ENCODE results near the gene GPR4. TPM values are rescaled to one million over a fixed set of nuclear protein-coding genes. Genes with fewer than 3 reads are reported as not detected.
"Not testable (repeated sequence)": the region's sequence is repeated elsewhere in the genome, so short reads cannot be mapped to it uniquely, and the experiment has no call there.

Gene GPR4
- total RNA-seq, 1 experiment from 2014 or later, result 0.10 TPM

DNA sequence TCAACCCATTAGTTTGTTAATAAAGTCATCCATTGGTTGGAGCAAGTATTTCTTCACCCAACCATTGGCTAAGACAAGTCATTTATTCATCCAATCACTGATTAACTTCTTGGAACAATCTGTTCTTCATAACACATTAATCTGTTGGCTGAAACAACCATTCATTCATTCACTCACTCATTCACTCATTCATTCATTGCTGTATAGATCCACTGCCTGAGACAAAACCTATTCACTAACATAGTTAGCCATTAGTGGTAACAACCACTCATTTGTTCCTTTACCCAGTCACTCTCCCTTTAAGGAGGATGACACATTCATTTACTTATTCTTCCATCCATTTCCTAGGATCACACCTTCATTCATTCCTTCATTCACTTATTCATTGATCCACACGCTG lies 22.0 kb upstream of the GPR4 start:
- DNase-seq (ENCODE audit: low read depth), result no peak

DNA sequence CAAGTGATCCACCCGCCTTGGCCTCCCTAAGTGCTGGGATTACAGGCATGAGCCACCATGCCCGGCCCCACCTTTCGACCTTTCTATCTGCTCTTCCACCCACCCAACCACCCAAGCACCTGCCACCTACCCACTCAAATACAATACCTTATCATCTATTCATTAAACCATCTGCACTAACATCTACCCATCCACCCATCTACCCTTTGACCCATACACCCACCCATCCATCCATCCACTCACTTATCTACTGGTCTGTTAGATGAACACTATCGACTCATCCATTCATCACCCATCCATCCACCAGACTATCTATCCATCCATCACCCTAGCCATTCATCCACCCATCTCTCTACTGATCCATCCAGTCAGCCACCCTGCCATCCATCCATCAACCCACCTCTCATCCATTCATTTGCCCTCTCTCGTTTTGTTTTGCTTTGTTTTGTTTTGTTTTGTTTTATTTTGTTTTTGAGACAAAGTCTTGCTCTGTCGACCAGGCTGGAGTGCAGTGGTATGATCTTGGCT lies 20.0 kb upstream of the GPR4 start:
- DNase-seq (ENCODE audit: low read depth), result no peak

DNA sequence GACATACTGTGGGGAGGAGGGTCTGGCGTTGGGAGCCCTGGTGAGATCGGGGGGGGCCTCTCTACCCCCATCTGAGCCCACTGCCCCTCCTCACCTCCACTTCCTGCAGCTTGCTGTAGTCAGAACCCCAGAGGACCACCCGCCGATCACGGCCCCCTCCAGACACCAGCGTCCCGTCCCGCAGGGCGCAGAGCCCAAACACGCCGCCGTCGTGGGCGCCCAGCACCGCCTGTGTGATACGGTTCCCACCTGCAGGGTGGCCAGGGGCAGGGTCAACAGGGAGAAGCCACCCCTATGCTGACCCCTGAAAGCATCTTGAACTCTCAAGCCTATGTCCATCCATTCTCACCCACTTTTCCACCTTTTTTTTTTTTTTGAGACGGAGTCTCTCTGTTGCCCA lies 19.4 kb upstream of the GPR4 start:
- no peak for DNase-seq (ENCODE audit: low read depth)

DNA sequence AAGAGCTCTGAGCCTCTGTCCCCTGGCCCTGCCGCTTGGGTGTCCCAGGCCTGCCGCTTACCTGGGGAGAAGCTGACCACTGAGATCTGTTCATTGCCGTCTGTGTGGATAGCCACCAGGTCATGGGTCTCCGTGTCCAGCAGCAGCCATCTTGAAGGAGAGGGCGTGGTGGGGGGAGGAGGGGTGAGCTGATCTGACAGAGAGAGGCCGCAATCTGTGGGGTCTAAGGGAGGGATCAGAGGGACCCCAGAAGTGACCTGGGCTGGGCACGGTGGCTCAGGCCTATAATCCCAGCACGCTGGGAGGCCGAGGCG lies 14.6 kb upstream of the GPR4 start:
- no peak for DNase-seq (ENCODE audit: low read depth)

DNA sequence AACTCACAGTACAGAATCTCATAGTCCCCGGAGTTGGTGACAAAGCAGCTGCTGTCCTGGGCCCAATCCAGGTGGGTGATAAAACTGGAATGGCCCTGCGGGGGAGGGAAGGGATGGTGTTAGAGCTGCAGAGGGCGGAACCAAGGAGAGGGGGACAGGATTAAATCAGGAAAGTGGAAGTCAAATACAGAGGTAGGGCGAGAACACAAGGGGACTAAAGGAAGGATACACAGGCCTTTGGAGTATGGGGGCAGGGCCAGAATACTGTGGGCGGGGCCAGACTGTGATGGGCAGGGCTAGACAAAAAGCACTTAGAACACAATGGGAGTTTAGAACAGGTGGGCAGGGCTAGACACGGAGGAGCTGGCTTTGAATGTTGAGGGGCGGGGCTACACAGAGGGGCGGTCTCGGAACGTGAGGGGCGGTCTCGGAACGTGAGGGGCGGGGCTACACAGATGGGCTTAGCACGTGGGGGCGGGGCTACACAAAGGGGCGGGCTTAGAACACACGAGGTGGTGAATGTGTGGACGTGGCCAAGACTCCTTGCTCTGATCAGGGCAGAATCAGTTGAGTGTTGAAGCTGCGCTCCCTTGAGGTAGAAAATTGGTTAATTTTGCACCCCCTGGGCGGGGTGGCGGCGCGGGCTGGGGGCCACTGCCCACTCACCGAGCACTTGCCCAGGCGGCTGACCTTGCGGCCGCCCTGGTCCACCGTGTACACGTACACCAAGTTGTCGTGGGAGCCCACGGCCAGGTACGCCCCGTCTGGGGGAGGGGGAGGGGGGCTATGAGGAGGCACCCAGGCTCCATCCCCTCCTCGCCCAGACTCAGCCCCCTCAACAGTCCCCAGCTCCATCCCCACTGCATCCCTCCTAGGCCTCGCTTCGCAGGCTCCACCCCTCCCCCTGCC lies 14.0 kb upstream of the GPR4 start:
- peak; percentile 78 for DNase-seq (ENCODE audit: low read depth)

DNA sequence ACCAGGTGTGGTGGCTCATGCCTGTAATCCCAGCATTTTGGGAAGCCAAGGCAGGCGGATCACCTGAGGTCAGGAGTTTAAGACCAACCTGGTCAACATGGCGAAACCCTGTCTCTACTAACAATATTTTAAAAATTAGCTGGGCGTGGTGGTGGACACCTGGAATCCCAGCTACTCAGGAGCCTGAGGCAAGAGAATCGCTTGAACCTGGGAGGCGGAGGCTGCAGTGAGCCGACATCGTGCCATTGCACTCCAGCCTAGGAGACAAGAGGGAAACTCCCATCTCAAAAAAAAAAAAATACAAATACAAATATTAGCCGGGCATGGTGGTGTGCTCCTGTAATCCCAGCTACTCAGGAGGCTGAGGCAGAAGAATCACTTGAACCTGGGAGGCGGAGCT lies 13.0 kb upstream of the GPR4 start:
- not testable (repeated sequence) for DNase-seq (ENCODE audit: low read depth)

DNA sequence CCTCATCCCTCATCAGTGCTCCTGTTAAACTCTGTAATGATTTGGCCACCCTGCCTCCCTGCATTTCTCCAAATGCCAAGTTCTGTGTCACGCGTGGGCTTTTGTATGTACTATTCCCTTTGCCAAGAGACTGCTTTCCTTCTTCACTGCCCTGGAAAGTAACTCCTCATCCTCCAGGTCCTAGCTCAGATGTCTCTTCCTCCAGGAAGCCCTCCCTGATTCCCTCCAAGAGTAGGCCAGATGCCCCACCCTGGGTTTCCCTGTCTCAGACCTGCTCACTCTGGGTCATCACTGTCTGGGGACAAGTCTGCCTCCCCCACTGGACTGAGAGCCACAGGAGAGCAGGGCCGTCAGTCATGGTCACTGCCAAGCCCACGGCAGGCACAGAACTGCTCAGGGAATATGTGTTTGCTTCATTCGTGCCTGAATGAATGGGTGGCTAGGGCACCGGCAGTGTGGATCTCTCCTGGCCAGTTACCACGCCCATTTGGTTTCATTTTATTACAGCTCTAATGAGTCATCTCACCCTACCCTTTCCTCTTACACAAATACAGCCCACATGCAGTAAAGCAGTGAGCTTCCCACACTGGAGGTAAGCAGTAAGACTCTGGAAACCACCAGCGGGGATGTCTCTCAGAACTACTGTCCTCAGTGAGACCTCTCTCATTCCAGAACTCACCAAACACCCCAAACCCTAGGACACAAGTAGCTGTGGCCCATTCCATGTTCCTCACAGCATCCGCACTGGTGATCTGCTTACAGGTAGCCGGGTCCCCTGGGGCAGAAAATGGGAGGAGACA lies 12.1 kb upstream of the GPR4 start:
- peak; percentile 98 for DNase-seq (ENCODE audit: low read depth)

DNA sequence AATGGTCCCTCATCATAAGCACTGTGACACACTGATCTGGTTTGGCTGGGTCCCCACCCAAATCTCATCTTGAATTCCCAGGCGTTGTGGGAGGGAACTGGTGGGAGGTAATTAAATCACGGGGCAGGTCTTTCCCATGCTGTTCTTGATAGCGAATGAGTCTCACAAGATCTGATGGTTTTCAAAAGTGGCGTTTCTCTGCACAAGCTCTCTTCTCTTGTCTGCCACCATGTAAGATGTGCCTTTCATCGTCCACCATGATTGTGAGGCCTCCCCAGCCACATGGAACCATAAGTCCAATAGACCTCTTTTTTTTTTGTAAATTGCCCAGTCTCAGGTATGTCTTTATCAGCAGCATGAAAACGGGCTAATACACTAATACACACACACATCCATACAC lies 6.9 kb upstream of the GPR4 start:
- no peak for DNase-seq (ENCODE audit: low read depth)

DNA sequence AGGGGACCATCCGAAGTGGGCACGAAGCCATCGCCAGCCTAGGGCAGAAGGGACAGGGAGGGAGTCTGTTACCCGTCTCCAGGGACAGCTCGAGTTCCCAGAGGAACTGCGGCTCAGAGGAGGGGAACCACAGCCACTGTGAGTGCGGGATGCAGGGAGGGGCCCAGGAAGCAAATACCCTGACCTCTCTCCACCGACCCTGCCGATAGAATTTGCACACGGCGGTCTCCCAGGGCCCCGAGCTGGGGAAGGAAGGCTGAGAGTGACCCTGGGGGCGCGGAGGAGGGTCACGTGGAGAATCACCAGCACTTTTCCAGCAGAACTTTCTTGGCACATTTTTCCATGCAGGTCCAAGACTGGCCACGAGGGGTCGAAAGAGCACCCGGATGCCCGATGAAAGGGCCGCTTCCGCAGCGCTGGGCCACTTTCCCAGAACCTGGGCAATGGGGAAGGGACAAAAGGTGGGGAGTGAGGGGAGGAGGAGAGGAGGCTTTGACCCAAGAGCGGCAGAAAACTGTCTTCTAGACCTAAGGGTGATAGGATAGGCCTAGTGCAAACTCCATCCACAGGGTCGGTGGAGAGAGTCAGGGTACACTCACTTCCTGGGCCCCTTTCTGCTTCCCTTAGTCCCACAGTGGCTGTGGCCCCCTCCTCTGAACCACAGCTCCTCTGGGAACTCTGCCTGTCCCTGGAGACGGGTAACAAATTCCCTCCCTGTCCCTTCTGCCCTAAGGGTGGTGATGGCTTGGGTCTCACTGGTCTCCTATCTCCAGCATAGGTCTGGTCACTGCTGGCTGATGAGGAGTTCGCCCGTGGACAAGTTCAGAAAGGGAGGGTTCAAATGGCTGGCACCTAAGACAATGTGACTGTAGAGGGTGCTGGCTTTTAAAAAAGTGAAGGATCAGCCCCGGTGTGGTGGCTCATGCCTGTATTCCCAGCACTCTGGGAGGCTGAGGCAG lies 5.3 kb upstream of the GPR4 start:
- DNase-seq (ENCODE audit: low read depth), result peak; percentile 74

DNA sequence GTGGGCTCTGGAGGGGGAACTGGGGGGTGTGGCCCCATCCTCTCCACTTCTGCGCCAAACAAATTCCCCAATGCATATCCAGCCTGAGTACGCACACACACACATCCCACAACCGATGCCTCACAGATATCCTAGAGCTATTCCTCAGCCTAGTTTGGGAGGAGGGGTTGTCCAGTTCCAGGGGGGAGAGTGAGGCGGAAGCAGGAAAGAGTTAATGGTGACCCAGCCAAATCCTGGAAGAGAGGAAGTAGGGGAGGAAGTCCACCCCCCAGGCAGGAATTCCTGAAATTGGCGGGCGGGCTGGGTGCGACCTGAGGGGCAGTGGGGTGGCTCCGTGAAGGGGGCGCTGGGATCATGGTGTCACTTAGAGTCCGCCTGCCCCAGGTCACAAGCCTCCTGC lies 897 bp downstream of the GPR4 start:
- no peak for DNase-seq (ENCODE audit: low read depth)

DNA sequence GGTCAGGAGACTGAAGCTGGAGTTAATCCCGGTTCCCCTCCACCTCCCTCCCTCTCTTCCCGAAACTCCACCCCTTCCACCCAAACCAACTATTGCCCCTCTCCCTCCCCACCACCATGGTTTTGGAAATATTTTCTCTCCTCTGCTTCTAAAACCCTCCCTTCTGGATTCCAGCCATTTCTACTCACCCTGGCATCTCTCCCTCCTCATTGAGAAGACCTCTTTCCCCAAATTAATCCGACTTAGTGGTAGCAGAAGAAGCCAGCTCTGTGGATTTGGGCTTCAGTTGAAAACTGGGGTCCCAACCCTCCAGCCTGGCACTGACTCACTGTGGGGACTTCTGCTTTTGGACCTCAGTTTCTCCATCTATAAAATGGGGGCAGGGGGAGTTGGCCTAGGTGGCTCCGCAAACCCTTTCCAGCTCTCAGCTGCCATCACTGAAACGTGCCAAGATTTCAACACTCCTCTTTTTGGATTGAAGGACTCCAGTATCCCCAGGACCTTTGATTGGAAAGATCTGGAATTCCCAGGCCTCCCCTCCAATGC lies 1.6 kb downstream of the GPR4 start:
- DNase-seq (ENCODE audit: low read depth), result no peak

DNA sequence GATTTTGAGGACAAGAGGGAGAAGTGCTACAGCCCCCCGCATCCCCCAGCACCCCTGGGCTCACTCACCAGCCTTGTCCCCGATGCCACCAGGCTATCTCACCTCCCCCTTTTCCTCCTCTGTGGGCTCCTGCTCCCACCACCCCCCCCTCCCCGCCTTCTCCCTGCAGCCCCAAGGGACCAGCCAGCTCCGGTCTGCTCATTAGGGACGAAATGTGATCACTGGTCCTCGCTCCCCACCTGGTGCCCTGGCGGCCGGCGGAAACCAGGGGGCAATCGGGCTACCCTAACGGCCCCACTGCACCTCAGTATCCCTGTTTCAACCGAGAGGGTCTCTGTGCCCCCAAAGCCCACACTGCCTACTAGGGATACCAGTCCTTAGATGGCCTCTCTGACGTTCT lies 2.7 kb downstream of the GPR4 start:
- DNase-seq (ENCODE audit: low read depth), result no peak

DNA sequence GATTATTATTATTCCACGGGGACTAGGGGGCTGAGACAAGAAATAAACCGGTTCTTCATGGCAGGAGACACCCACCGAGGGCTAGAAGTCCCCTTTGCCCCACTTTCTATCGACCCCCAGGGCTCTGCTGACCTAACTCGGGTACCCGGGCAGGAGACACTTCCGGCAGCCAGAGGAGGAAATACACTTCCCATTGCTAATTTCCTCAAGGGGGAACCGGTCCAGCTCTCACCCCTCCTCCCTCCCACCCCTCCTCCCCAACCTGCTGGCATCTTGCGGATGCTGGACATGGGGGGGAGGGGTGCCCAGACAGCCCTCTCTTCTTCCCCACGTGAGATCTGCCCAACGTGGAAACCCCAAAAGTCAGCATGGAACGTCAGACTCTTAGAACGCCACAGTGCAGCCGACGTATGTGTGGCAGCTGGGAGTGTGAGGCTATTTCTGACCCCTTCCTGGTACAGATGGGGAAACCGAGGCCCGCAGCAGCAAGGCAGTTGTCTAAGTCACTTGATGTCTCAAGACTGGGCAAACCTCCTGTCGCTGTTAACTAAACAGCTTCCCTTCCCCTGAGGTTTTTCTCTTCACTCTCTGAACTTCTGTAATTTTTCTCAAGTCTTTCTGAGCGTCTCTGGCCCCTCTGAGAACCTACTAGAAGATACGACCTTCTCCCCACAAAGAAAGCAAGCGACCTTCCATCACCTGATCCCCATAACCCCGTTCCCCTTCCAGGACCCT lies 3.6 kb downstream of the GPR4 start:
- no peak for DNase-seq (ENCODE audit: low read depth)

DNA sequence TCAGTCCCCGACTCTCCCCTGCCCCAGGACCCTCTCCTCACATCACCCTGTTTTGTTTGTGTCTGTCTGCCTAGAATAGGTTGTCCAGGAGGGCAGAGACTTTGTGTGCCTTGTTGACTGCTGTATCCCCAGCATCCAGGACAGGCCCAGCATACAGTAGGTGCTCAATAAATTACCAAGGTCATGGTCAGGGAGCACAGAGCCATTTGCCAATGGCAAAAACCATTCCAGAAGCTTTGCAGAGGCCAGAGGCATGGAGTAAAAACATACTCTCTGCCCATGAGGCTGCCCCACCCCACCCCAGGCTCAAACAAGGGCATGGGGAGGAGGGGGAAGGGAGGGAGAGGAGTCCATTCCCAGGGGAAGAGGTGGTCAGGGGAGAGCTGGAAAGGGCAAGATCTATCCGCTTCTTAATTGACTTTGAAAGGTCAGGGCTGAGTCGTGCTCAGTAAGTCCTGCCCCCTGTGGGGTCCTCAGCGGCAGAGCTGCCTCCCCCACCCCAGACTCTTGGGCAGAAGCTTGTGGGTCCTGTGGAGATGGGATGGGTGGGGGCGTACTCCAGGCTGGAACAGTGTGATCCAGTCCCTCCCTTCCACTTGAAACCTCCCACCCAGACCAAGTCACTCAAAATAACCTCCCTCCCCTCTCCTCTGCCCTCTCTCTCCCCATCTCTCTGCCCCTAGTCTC lies 4.4 kb downstream of the GPR4 start:
- no peak for DNase-seq (ENCODE audit: low read depth)

DNA sequence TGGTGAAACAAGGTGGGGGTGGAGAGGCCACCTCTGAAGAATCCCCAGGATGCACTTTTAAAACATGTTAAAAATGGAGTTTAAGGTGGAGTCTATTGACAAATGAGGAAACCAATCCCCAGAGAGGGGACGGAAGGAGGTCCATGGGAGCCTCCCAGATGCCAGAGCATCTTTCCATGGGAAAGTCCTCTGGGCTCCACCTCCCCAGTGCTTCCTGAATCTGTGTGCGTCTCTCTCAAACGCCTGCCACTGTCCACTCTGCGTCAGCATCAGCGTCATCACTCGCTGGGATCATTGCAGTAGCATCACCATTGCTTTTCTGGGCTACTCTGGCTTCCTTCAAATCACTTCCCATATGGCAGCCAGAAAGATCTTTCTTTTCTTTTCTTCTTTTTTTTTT lies 6.2 kb downstream of the GPR4 start:
- DNase-seq (ENCODE audit: low read depth), result no peak

DNA sequence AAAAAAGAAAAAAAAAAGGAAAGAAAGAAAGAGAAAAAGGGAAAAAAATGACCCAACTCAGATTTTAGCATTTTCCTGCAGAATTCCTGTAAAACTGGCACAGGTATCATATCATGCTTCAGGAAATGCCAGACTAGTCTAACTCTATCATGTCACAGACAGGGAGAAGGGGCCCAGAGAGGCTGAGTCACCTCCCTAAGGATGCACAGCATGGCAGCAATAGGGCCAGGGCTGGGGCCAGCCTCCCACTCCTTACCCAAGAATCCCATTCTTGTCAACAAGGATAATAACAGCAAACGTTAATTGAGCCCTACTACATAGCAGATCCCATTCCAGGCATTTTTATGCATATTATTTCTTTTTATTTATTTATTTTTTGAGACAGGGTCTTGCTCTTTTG lies 8.5 kb downstream of the GPR4 start:
- no peak for DNase-seq (ENCODE audit: low read depth)

DNA sequence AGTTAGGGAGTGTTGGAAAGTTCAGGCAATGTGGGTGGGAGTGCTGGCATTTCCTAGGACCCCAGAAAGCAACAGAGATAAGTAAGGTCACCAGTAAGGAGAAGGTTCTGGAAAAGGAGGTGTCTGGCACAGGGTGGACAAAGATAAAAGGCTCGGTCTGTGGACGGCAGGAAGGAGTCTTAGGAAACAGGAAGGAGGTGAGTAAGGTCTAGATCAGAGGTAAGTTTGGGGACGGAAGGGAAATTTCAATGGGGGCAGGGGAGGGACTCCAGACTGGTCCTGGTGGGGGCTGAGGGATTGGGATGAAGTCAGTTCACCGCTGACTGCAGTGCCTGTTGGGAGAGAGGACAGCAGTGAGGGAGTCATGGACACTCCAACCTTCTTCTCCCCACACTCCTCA lies 9.6 kb downstream of the GPR4 start:
- peak; percentile 73 for DNase-seq (ENCODE audit: low read depth)

DNA sequence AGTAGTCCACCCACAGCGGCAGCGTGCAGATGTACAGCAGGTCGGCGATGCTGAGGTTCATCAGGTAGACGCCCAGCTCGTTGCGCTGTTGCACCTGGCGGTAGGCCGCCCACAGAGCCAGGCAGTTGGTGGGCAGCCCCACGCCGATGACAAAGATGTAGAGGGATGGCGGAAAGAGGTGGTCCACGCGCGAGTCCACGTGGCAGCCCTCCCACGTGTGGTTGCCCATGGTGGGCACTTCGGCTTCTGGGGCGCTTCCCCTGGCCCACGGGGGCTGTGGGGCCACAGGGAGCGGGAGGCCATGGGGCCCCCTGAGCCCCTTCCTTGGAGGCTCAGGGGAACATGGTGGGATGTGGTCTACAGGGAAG lies 10.4 kb downstream of the GPR4 start:
- no peak for DNase-seq (ENCODE audit: low read depth)

DNA sequence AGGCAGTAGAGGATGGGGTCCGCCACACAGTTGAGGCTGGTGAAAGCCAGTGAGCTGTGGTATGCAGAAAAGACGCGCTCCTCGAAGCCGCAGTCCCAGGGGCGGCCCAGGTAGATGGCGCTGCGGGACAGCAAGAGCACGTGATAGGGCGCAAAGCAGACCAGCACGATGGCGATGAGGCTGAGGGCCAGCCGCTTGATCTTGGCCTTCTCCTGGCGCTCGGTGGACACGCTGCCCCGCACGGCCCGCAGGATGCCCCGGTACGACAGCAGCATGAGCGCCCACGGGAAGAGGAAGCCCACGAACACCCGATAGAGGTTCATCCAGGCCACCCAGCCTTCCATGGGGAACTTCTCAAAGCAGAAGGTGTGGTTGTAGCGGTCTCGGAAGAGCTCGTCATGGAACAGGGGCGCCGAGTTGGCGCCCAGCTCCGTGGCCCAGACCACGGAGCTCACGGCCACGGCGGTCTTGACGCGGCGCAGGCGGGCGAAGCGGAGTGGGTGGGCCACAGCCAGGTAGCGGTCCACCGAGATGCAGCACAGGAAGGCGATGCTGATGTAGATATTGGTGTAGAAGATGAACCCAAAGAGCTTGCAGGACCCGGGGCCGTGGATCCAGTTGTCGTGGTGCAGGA lies 10.9 kb downstream of the GPR4 start:
- DNase-seq (ENCODE audit: low read depth), result no peak
